Adipose tissue (tissue), 3 donors: ENCODE data around the gene PPM1H. TPM values are rescaled to one million over a fixed set of nuclear protein-coding genes. Genes with fewer than 3 reads are reported as not detected.
A peak's percentile ranks its signal among the peaks of the same experiment; 100 is the strongest.

Source experiments
- H3K27ac ChIP-seq: one replicate; pipeline ENCODE4 v1.5.1; 2013; ENCODE audit warnings: low read depth, low read length
- WGBS, 3 donors: extraction: QIAGEN DNeasy Blood & Tissue Kit; methylation state at CpG; one replicate each; pipeline ENCODE4 v1.1.7; 2013; 5-methylcytosine and 5-hydroxymethylcytosine counted together
- polyA plus RNA-seq, 3 donors: library from polyadenylated mRNA; stranded (reverse); fragments of 200-250 nt; gene quantifications; one replicate each; pipeline ENCODE4 v1.2.3, GENCODE V29; 2013
- donor health status: healthy with polysubstance abuse.
- donor health status: Bipolar disorder and iron deficiency.
- donor health status: healthy.

Gene PPM1H
- polyA plus RNA-seq, 3 donors = 0.56 to 1.9 (median 1.5) TPM

DNA sequence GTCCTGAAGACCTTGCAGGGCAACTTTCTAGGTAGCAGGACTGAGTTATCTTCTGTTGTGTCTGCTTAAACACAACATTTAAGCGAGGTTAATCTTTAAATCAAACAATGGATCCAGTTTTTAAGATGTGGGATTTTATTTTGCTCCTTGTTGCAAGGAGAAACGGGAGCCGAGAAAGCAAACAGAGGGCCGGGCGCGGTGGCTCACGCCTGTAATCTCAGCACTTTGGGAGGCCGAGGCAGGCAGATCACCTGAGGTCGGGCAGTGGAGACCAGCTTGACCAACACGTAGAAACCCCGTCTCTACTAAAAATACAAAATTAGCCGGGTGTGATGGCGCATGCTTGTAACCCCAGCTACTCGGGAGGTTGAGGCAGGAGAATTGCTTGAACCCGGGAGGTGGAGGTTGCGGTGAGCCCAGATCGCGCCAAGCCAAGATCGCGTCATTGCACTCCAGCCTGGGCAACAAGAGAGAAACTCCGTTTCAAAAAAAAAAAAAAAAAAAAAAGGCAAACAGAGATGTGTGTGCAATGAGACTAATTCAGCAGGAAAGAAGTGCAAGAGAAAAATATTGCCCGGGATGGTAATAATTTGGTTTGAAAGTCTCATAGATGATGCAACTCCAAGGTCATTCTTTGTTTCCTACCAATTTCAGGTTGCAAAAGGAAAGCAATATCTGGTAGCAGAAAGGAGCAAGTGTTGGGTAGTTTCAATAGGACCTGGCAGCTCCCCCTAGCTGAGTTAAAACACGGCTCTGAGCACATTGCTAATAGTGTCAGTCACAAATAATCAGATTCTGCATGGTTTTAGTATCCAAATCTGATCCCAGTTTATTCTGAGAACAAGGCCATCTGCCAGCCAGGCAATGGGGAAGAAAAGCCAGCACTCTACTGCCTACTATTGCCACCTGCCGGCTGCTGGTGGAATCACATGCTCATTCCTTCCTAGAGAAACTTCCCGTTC is 141.4 kb downstream of the PPM1H start:
- 71 to 78% (median 76%) methylated on average over 24 to 25 of the region's 25 CpGs for WGBS, 3 donors
- H3K27ac ChIP-seq = no peak overlapping the region

DNA sequence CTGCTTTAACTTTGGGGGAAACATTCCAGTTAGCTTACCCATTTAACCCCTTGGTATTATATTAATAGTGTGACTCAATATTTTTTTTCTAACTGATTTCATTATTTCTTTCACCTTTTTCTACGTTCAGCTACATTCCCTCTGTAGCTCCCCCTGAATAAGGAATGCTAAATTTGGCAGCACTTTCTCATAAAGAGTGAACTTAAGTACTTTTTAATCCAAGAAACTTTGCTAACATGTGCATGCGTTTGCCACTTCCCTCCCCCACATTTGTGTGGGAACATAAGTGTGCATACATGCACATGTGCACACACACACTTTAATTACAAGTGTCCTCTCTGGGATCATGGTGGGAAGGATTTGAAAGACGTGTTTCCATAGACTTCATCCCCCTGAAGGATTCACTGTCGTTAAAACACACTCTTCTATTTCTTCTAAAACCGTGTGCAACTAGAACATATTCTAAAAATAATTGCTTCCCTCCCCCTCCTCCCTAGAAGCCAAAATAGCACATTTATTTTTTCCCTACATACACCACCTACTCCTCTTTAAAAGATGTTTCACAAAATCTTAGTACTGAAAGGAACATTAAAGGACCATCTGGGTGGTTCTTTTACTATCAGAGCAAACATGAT is 142.6 kb downstream of the PPM1H start:
- 47 to 64% (median 48%) methylated on average over 5 of the region's 5 CpGs for WGBS, 3 donors
- H3K27ac ChIP-seq = no peak overlapping the region

DNA sequence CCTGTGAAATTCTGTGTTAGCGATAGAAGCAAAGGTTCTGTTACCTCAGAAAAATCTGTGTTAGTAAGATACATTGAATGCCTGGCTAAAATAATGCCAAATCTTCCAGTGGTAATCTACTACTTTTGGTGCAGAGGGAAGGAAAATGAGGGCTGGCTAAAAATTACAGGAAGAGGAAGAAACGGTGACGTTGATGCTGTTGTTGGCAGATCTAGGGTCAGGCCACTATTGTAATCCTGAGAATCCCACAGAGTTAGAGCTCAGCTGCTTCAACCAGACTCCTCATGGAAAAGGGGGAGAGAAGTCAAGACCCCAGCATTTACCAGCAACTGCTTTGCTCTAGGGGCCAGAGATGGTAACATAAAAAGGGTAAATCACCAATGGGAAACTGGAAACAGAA is 145.1 kb downstream of the PPM1H start:
- H3K27ac ChIP-seq = no peak overlapping the region

DNA sequence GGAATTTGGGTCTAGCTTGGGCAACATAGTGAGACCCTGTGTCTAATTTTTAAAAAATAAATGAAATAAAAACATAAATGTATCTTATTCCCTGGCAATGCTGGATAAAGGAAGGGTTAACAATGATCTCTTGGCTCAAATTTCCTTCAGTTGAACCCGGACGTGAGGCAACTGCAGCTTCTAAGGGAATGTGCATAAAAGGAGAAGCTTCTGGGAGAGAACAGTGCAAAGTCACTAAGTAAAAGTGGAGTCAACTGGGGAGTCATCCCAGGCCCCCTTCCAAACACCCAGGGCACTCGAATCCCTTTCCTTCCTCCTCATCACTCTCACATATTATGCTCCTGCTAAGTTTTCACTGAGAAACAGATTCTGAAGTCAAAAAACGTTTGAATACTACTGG is 147.3 kb downstream of the PPM1H start:
- WGBS, 3 donors = 17 to 49% (median 20%) methylated on average over 4 of the region's 4 CpGs
- no peak overlapping the region for H3K27ac ChIP-seq

More for the DNA sequence above, 145.1 kb downstream of the PPM1H start:
- WGBS, 3 donors = 54 to 92% (median 55%) methylated on average over 3 of the region's 3 CpGs

DNA sequence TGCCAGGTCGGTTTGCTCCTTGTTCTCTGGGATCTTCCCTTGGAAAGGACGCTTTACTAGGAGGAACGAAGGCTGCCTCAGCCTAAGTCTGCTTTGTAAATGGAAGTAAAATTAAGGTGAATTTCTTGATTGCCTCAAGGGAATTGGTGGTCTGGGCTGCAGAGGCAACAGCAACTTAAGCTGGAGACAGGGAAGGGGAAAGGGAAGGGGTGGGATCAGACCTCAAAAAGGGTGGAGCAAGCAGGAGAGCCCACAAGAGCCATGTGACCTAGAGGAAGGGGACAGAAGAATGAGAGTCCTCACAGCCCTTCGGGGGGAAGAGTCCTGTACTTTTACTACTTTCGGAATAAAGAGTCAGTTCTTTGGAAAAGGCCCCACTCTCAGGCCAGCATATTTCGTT is 147.9 kb downstream of the PPM1H start:
- H3K27ac ChIP-seq = peak overlapping the region; percentile 65

DNA sequence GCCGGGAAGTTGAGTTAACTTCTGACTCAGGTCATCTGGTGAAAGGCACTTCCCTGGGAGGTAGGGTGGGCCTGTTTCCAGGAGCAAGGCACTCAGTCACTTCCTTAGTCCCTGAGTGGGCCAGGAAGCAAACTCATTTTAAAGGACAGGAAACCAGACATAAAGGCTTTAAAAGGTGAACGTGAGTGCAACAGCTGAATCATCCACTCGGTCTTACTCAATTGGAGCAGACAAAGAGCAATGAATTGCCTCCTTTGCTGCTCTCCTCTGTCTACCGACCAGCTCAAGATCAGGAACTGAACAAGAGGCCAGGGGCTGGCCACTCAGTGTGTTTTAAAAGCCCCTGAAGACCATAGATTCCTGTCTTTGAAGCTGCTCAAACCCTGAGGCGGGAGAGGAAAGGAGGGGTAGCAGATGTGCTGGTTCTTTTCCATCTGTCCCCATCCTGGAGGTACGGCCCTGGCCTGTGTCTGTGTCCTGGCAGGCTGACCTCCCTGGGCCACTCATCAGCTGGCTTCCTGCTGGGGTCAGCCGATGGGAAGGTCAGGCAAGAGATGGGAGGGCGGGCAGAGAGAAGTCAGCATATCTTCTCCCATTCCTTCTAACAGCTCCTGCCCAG is 148.9 kb downstream of the PPM1H start:
- WGBS, 3 donors = 37 to 66% (median 38%) methylated on average over 8 of the region's 8 CpGs
- H3K27ac ChIP-seq = no peak overlapping the region

More for the DNA sequence above, 147.9 kb downstream of the PPM1H start:
- WGBS, 3 donors = 65 to 89% (median 70%) methylated on average over 6 of the region's 6 CpGs

DNA sequence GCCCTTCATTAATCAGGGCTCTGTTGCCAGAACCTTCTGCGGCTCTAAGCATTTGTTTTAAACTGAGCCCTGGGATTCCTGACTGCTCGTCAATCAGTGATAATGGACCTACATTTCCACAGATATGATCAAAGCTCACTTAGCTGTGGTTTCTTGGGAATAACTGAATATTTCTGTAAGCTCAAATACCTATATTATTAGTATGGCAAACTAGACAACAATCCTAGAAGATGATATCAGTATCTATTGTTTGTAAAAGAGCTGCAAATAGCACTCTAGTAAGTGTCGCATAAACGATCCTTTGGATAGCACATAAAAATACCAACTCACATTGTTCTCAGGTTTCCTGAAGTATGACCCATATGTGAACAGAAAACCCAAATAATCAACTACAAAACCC is 150.4 kb downstream of the PPM1H start:
- no peak overlapping the region for H3K27ac ChIP-seq
- WGBS, 3 donors = 75 to 85% (median 79%) methylated on average over 4 of the region's 4 CpGs

DNA sequence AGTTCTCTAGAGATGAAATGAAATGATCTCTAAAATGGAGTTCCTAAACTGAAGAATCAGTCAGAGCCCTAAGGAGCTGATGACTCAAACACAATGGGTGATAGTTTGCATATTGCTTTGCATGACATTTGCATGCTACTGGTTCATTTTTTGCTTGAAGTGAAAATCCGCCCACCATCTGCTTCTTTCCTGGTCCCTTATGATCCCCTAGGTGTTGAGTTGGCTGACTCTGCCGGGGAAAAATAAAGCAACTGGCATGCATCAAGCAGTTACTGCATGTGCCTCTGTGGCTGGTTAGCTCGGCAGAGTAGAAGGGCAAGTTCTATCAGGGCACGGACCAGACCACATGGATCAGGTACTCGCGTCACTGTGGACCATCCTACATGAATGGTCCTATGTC is 151.1 kb downstream of the PPM1H start:
- no peak overlapping the region for H3K27ac ChIP-seq
- 81 to 95% (median 85%) methylated on average over 6 of the region's 6 CpGs for WGBS, 3 donors

DNA sequence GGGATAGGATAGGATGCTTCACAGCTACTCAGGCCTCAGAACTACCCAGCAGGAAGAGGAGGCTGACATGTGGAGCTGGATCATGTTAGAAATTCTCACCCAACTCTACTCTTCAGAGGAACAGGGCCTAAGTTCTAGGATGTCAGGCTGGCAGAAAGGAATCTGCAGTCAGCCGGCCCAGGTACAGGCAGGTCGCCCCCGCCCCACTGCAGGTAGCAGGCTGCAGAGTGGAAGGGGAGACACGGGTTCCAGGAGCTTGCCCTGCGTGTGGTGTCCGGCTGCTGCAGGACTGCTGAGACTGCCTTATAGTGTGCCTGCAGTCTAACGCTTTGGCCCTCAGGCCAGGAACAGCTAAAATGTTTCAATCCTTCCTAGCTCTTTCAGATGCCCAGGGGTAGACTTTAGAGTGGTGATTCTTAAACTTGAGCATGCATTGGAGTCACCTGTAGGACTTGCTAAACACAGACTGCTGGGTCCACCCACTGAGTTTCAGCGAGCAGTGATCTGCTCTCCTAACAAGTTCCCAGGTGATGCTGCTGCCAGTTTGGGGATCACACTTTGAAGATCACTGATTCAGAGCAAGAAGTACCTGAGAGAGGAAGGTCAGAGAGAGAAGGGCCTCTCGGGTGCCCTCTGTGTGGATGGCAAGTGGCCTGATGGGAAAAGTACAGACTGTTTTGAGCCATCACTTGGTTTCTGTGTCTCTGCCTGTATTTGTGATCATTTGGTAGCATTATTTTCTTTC is 153.6 kb downstream of the PPM1H start:
- H3K27ac ChIP-seq = no peak overlapping the region
- 89 to 96% (median 96%) methylated on average over 9 of the region's 9 CpGs for WGBS, 3 donors

DNA sequence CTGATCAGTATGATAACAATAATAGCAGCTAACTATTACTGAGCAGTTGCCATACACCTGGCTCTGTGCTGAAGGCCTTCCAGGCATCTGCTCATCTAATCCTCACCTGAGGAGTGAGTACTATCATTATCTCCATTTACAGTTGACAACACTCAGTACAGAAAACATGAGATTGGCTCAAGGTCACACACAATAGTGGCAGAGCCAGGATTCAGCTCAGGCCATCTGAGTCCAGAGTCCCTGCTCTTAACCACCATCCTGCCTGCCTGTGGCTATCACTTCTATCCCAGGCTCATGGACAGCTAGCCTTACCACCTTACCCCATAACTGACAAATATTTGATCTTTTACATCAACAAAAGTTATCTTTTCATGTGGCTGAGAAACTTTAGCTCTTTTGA is 155.5 kb downstream of the PPM1H start:
- no peak overlapping the region for H3K27ac ChIP-seq

DNA sequence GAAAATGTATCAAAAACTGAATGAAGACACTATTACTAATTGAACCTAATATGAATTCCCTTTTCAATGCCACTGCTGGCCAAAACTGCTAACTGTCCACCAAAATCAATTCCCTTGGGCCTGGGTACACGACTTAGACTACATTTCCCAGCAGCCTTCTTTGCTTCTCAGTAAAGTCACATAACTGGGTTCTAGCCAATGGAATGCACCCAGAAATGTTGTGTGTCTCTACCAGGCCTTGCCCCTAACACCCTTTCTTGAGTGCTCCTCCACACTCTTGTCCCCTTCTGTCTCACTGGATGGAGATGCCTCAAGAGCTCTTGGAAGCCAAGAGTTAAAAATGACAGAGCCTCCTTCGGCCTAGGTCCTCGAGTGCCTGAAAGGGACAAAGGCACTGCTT is 156.8 kb downstream of the PPM1H start:
- WGBS, 3 donors = 92 to 99% (median 97%) methylated on average over 3 of the region's 3 CpGs
- no peak overlapping the region for H3K27ac ChIP-seq

DNA sequence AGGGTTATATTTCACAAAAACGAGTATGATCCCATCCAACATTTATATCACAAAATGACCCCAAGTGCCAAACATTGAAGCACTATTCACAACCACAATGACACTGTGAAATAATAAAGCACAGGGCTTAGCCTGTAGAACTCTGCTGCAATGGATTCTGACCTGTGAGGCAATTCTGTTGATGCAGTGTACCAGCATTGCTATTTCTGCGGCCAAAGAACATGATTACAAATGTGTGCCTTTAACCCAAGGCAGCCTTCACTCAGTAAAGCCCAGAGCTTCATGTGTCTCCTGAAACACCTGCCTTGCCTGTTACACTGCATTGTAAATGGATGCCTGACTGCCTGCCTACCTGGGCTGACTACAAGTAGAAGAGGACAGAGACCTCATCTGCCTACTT is 158.0 kb downstream of the PPM1H start:
- H3K27ac ChIP-seq = no peak overlapping the region
- 80 to 88% (median 82%) methylated on average over 2 of the region's 2 CpGs for whole genome bisulfite sequencing, 3 donors

DNA sequence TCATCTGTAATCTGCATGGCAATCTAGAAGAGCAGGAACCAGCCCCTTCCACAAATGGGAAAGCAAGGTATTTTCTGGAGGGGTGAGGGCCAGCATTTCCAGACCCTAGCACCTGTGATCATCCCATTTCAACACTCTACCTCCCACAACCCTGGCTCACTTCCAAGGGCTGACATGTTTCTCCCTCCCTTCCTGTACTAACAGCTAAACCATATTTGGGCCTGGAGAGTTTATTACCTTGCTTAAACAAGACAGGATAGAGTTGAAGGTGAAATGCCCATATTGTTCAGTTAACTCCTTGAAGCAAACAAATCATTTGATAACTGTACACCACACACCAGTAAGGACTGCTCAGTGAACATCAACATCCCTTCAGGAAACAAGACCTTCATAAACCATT is 158.4 kb downstream of the PPM1H start:
- H3K27ac ChIP-seq = no peak overlapping the region

DNA sequence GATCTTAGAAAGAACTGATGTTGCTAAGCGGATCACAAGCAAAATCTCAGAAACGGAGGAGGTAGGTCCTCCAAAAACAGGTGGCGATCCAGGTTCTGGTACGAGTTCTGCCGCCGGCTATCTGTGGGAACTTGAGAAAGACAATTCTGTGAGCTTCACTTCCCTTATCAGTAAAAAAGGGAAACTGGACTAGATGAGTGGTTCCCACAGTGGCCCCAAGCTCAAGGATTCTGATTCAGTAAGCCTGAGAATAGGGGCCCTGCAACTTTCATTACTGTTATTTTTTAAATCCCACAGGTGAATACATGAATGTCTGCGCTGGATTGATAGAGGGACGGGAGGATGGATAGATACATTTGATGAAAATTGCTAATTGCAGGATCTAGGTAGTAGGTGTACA is 160.2 kb downstream of the PPM1H start:
- no peak overlapping the region for H3K27ac ChIP-seq
- 70 to 97% (median 82%) methylated on average over 8 of the region's 8 CpGs for WGBS, 3 donors

DNA sequence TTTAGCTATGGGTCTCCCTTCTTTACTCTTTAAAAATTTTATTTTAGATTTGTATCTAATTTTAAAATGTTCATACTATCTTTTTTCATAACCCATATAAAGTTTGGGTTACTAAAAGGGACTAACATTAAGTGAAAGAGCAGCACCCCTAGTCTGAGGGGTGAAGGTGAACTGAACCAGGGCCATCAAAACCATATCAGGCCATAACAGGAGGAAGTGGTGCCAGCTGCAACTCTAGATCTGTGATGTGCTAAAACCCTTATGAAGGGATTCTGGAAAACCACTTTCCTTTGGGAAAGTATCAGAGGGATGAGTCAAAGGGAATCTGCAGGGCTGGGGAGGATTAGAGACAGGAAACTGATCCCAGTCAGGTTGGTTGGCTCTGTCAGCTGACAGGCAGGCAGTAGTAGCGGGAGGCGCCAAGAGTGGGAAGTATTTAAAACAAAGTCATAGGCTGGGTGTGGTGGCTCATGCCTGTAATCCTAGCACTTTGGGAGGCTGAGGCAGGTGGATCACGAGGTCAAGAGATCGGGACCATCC is 162.5 kb downstream of the PPM1H start:
- WGBS, 3 donors = 91 to 97% (median 93%) methylated on average over 4 of the region's 4 CpGs

DNA sequence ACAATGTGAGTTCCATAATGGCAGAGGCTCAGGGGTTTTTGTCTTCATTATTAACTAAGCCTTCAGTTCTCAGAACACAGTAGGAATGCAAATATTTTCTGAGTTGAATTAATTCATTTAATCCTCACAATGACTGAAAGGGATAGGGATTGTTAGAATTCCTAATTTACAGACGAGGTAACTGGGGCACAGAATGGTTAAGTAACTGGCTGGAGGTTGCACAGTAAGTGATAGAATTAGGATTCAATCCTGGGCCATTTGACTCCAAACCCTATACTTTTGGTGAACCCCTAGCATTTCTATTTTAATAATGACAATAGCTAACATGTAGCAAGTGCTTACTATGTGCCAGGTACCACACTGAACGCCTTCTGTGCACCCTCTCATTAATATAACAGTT is 163.1 kb downstream of the PPM1H start:
- WGBS, 3 donors = 94 to 99% (median 95%) methylated on average over 2 of the region's 2 CpGs

More for the DNA sequence above, 162.5 kb downstream of the PPM1H start:
- H3K27ac ChIP-seq = no peak overlapping the region

DNA sequence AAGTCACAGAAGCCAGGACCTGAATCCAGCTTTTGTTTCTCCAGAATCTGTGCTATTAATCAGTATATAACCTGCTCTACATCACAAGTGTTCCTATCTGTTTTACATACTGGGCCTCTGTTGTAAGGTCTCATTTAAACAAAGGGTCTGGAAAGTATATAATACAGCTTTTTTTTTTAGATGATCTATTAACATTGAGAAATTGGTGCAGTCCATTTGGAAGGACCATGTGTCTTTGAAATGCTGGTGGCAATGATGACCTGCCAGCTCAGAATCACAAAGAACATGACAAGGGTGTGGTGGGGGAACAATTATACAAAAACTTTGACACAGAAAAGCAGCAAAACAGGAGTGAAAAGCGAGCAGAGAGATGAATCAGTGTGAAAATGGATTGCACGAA is 164.6 kb downstream of the PPM1H start:
- no peak overlapping the region for H3K27ac ChIP-seq
- 94 to 95% (median 95%) methylated on average over 2 of the region's 2 CpGs for WGBS, 3 donors

More for the DNA sequence above, 163.1 kb downstream of the PPM1H start:
- H3K27ac ChIP-seq = no peak overlapping the region

DNA sequence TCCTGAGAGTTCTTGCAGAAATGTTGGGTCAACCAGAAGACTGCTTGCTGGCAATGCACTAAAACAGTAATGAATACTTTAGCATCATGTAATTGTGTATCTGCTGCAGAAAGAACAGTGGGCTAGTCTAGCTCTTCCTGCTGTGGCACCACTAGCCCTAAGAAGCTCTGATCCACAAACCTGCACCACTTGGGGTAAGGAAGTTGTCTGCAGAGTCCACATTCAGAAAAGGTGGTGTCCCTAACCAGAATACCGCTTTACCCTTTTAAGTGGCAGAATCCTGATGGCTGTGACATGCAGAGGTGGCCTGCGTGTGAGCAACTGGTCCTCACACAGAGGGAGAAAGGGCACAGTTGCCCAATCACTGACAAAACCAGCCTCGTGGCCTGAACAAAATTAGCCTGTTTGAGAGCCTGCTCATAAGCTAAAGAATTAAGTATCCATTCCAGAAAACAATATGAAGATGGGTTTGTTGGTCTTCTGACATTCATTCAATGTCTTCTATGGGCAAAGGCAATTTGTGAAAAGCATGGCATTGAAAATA is 165.8 kb downstream of the PPM1H start:
- 79 to 97% (median 80%) methylated on average over 3 of the region's 3 CpGs for WGBS, 3 donors
- H3K27ac ChIP-seq = no peak overlapping the region
